Liver (tissue), 9 donors: ENCODE data around the gene VWA3B. TPM values are rescaled to one million over a fixed set of nuclear protein-coding genes. Genes with fewer than 3 reads are reported as not detected.

Experiments used
- DNase-seq: peaks from one replicate; pipeline ENCODE4 v3.0.0-alpha.2; 2017; ENCODE audit warnings: low spot score
- H3K27ac ChIP-seq, 2 donors: one replicate each; pipeline ENCODE4 v1.7.0; 2013; ENCODE audit warnings: inconsistent platforms in 2 of 2, low read length in 2 of 2, control low read depth in 1 of 2, low read depth in 1 of 2, mild to moderate bottlenecking in 1 of 2
- H3K27me3 ChIP-seq, 4 donors: one replicate each; pipeline versions ENCODE4 v1.6.1 to v1.7.0; 2013; ENCODE audit warnings: low read length in 3 of 4, inconsistent platforms in 1 of 4, mild to moderate bottlenecking in 1 of 4, moderate library complexity in 1 of 4; ENCODE audit not compliant: control insufficient read depth in 4 of 4, insufficient read depth in 4 of 4
- H3K36me3 ChIP-seq, 4 donors: one replicate each; pipeline versions ENCODE4 v1.6.1 to v1.7.0; 2013; ENCODE audit warnings: low read length in 3 of 4, mild to moderate bottlenecking in 3 of 4, low read depth in 1 of 4, moderate library complexity in 1 of 4; ENCODE audit not compliant: control insufficient read depth in 4 of 4, insufficient read depth in 3 of 4
- H3K4me1 ChIP-seq, 4 donors: one replicate each; pipeline versions ENCODE4 v1.6.1 to v1.7.0; 2013; ENCODE audit warnings: low read length in 3 of 4, mild to moderate bottlenecking in 3 of 4, moderate library complexity in 1 of 4; ENCODE audit not compliant: control insufficient read depth in 4 of 4, insufficient read depth in 4 of 4
- H3K4me3 ChIP-seq, 3 donors: one replicate each; pipeline versions ENCODE4 v1.6.1 to v1.7.0; 2013; ENCODE audit warnings: low read length in 3 of 3, control low read depth in 1 of 3, low read depth in 1 of 3, mild to moderate bottlenecking in 1 of 3
- H3K9ac ChIP-seq, 2 donors: one replicate each; pipeline ENCODE4 v1.7.0; 2013; ENCODE audit warnings: low read length in 2 of 2, mild to moderate bottlenecking in 2 of 2, moderate library complexity in 2 of 2, control low read depth in 1 of 2, low read depth in 1 of 2
- H3K9me3 ChIP-seq, 4 donors: one replicate each; pipeline versions ENCODE4 v1.6.1 to v1.7.0; 2013; ENCODE audit warnings: low read length in 3 of 4; ENCODE audit not compliant: control insufficient read depth in 4 of 4
- ATF3 ChIP-seq: IDR thresholded peaks from 2 replicates; pipeline ENCODE4 v1.6.1; 2016; ENCODE audit warnings: antibody characterized with exemption
- EGR1 ChIP-seq, 2 donors: IDR thresholded peaks; 2 replicates each; pipeline ENCODE4 v1.6.1; 2016 to 2018; ENCODE audit warnings: antibody characterized with exemption in 2 of 2, low read depth in 2 of 2
- FOXA1 ChIP-seq: IDR thresholded peaks from 2 replicates; pipeline ENCODE4 v1.6.1; 2016; ENCODE audit warnings: antibody characterized with exemption
- FOXA2 ChIP-seq: IDR thresholded peaks from 2 replicates; pipeline ENCODE4 v1.6.1; 2016; ENCODE audit warnings: antibody characterized with exemption
- GABPA ChIP-seq, 2 donors: IDR thresholded peaks in 1 of 2; conservative IDR thresholded peaks in 1 of 2; 2 replicates each; pipeline ENCODE4 v1.6.1; 2016; ENCODE audit warnings: antibody characterized with exemption in 2 of 2, mild to moderate bottlenecking in 1 of 2, moderate library complexity in 1 of 2
- HNF4A ChIP-seq, 2 donors: conservative IDR thresholded peaks; 2 replicates each; pipeline ENCODE4 v1.6.1; 2016; ENCODE audit warnings: antibody characterized with exemption in 2 of 2, mild to moderate bottlenecking in 2 of 2
- HNF4G ChIP-seq: IDR thresholded peaks from 2 replicates; pipeline ENCODE4 v1.6.1; 2016; ENCODE audit warnings: antibody characterized with exemption
- MAX ChIP-seq: IDR thresholded peaks from 2 replicates; pipeline ENCODE4 v1.6.1; 2016; ENCODE audit warnings: antibody characterized with exemption
- NR2F2 ChIP-seq: IDR thresholded peaks from 2 replicates; pipeline ENCODE4 v1.6.1; 2016; ENCODE audit warnings: antibody characterized with exemption
- REST ChIP-seq: IDR thresholded peaks from 2 replicates; pipeline ENCODE4 v1.6.1; 2016; ENCODE audit warnings: antibody characterized with exemption, mild to moderate bottlenecking
- RXRA ChIP-seq, 2 donors: IDR thresholded peaks; 2 replicates each; pipeline ENCODE4 v1.6.1; 2017 to 2018; ENCODE audit warnings: antibody characterized with exemption in 2 of 2, mild to moderate bottlenecking in 1 of 2
- SP1 ChIP-seq: IDR thresholded peaks from 2 replicates; pipeline ENCODE4 v1.6.1; 2018; ENCODE audit warnings: antibody characterized with exemption, mild to moderate bottlenecking
- TAF1 ChIP-seq: conservative IDR thresholded peaks from 2 replicates; pipeline ENCODE4 v1.6.1; 2016; ENCODE audit warnings: antibody characterized with exemption, mild to moderate bottlenecking
- ZBTB33 ChIP-seq: IDR thresholded peaks from 2 replicates; pipeline ENCODE4 v1.6.1; 2016; ENCODE audit warnings: antibody characterized with exemption
- WGBS: extraction: QIAGEN DNeasy Blood & Tissue Kit; methylation state at CpG from one replicate; pipeline ENCODE4 v1.1.7; 2013; 5-methylcytosine and 5-hydroxymethylcytosine counted together
- polyA plus RNA-seq, 2 donors: library from polyadenylated mRNA; stranded (reverse) in 1 of 2; unstranded in 1 of 2; fragments of 200-250 nt in 1 of 2; fragments of >200 nt in 1 of 2; fragmentation: Nextera tagmentation in 1 of 2; extraction: Ambion mirVana in 1 of 2; gene quantifications; one replicate each; pipeline versions ENCODE4 v1.2.1 to v1.2.3, GENCODE V29; 2013 to 2015
- total RNA-seq, 2 donors: library from RNA; depleted of rRNA; stranded (reverse); fragments of >200 nt; gene quantifications; one replicate each; pipeline ENCODE4 v1.2.3, GENCODE V29; 2014
- donor health status: healthy.
- donor health status: healthy.
- donor health status: healthy.
- donor health status: healthy.
- donor health status: healthy.

Gene VWA3B
- total and polyA plus RNA-seq, 4 donors = 0.08 TPM; not detected in 3

GRCh38 chr2:98078701-98079100 lies 8.3 kb upstream of the VWA3B start:
- 82% methylated on average over 2 of the region's 2 CpGs for WGBS
- no peak for DNase-seq
- H3K27ac ChIP-seq = no peak overlapping the region
- H3K36me3 ChIP-seq = no peaks in the 10 kb centered on the region
- H3K27me3 ChIP-seq = no peaks in the 10 kb centered on the region
- TF ChIP-seq REST (no peak), TAF1 (no peak), ZBTB33 (no peak), EGR1 (IDR thresholded peaks at IDR 0.05; ENCODE audit: low read depth in 2 of 2) (no peak), NR2F2 (no peak)
- no peak overlapping the region for H3K4me3 ChIP-seq
- H3K9me3 ChIP-seq = no peaks in the 10 kb centered on the region
- H3K4me1 ChIP-seq = no peaks in the 10 kb centered on the region
- H3K9ac ChIP-seq = no peak overlapping the region

- 44% methylated on average over 5 of the region's 5 CpGs for WGBS
- peaks cover 11 to 36% (median 26%) of the 10 kb centered on the region in 4 donors for H3K4me1 ChIP-seq
- TF ChIP-seq MAX = no peak
- no peak for TF ChIP-seq EGR1 (IDR thresholded peaks at IDR 0.05; ENCODE audit: low read depth in 2 of 2)
- TF ChIP-seq HNF4A (conservative IDR thresholded peaks at IDR 0.05) = no peak
- TF ChIP-seq GABPA (IDR thresholded peaks at IDR 0.05 in 1 of 2, conservative IDR thresholded peaks at IDR 0.05 in 1 of 2) = no peak
- TF ChIP-seq SP1 = no peak
- no peak for TF ChIP-seq FOXA2
- no peak for TF ChIP-seq TAF1
- H3K27ac ChIP-seq = no peak overlapping the region
- no peak overlapping the region for H3K4me3 ChIP-seq
- H3K9me3 ChIP-seq = no peaks in the 10 kb centered on the region
- no peak for DNase-seq
- no peaks in the 10 kb centered on the region for H3K36me3 ChIP-seq
- no peak overlapping the region for H3K9ac ChIP-seq
- H3K27me3 ChIP-seq = no peaks in the 10 kb centered on the region
Observed at GRCh38 chr2:98084151-98084868, 2.7 kb upstream of the VWA3B start.

GRCh38 chr2:98084869-98085238 lies 2.1 kb upstream of the VWA3B start:
- WGBS = 35% methylated on average over 3 of the region's 3 CpGs
- TF ChIP-seq RXRA (IDR thresholded peaks at IDR 0.05) (peak; percentile 86 to 88), ATF3 (no peak), HNF4G (peak; percentile 74), ZBTB33 (no peak), FOXA1 (peak; percentile 98), TAF1 (no peak), MAX (no peak), REST (peak; percentile 52), FOXA2 (peak; percentile 98)

More at GRCh38 chr2:98084869-98085238, 2.1 kb upstream of the VWA3B start:
- Histone ChIP-seq H3K4me1 (peaks cover 11 to 36% (median 26%) of the 10 kb centered on the region in 4 donors), H3K9me3 (no peaks in the 10 kb centered on the region), H3K27me3 (no peaks in the 10 kb centered on the region), H3K4me3 (no peak overlapping the region), H3K27ac (no peak overlapping the region), H3K9ac (no peak overlapping the region), H3K36me3 (no peaks in the 10 kb centered on the region)
- DNase-seq = no peak
